ENCODE data around the gene HECTD1.

HECTD1 gene

DNA sequence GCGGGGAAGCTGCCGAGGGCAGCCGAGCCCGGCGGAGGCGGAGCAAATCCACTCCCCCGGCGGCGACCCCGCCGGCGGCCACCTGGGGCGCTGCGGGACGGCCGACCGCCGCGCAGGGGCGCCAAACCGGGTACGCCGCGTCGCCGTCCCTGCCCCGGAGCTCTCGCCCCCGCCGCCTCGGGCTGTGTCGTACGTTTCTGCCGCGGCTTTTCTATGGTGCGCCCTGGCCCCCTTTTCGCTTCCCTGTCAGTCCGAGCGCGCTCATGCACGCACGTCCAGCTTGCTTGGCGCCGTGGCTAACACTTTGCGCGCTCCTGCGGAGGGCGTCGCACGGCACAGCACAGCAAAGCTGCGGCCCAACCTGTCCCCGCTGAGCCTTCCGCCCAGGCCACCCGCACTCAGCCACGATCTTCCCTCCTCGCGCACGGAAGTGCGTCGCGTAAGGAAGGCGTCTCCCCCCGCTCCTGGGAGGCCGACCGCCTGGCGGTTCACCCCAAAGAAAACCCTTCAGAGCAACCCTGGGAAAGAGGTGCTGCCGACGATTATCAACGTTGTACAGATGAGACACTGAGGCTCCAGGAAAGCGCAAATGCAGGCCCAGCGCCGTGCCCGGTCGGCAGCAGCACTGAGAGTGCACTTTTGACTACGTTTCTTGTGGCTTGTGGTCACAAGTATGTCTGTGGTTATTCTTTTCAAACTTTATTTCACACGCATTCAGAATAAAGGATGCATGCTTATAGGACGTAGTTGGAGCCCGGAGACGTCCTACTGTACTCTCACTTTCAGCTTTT is at the start of gene HECTD1 (continued):
- TF ChIP-seq, protein P1, sequence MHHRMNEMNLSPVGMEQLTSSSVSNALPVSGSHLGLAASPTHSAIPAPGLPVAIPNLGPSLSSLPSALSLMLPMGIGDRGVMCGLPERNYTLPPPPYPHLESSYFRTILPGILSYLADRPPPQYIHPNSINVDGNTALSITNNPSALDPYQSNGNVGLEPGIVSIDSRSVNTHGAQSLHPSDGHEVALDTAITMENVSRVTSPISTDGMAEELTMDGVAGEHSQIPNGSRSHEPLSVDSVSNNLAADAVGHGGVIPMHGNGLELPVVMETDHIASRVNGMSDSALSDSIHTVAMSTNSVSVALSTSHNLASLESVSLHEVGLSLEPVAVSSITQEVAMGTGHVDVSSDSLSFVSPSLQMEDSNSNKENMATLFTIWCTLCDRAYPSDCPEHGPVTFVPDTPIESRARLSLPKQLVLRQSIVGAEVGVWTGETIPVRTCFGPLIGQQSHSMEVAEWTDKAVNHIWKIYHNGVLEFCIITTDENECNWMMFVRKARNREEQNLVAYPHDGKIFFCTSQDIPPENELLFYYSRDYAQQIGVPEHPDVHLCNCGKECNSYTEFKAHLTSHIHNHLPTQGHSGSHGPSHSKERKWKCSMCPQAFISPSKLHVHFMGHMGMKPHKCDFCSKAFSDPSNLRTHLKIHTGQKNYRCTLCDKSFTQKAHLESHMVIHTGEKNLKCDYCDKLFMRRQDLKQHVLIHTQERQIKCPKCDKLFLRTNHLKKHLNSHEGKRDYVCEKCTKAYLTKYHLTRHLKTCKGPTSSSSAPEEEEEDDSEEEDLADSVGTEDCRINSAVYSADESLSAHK (tag by site-specific recombination; IDR thresholded peaks at IDR 0.05): peak; percentile 39; the same call in 1 of the 2 replicates
- TF ChIP-seq, protein P2, sequence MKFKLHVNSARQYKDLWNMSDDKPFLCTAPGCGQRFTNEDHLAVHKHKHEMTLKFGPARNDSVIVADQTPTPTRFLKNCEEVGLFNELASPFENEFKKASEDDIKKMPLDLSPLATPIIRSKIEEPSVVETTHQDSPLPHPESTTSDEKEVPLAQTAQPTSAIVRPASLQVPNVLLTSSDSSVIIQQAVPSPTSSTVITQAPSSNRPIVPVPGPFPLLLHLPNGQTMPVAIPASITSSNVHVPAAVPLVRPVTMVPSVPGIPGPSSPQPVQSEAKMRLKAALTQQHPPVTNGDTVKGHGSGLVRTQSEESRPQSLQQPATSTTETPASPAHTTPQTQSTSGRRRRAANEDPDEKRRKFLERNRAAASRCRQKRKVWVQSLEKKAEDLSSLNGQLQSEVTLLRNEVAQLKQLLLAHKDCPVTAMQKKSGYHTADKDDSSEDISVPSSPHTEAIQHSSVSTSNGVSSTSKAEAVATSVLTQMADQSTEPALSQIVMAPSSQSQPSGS (tag by site-specific recombination; IDR thresholded peaks at IDR 0.05; ENCODE audit: low read depth): no peak
- TF ChIP-seq ZNF707 (tag by site-specific recombination; IDR thresholded peaks at IDR 0.05) (no peak), ZNF623 (tag by site-specific recombination; IDR thresholded peaks at IDR 0.05) (no peak)

DNA sequence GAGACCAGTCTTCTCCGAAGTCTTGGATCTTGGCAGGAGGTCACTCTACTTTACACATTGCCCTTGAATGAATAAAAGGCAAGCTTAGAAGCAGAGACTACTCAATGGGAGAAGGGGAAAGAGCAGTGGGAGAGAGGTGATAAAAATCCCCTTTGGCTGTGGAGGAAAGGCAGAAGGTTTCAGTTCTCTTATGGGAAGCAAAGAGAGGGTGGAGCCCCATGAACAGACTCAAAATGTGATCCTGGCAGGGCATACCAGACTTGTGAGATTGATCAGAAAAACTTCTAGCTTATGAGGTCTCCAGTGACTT is 49.6 kb upstream of the HECTD1 start:
- ChIA-PET POLR2A (no interaction called here), CTCF (interaction anchor here (0.5 kb wide), 1 partner anchor 405 kb away, joined by 4 read pairs; no protein-coding TSS in a partner anchor)
- Histone ChIP-seq H3K36me3 (ENCODE audit: control insufficient read depth in 2 of 2, insufficient read depth in 1 of 2, low read length in 2 of 2) (no peaks in the 10 kb centered on the region), H3K4me3 (ENCODE audit: low read depth, low read length) (no peak overlapping the region), H3K4me1 (ENCODE audit: control insufficient read depth, insufficient read depth, low read length) (0 out of 2 replicates have a peak, but pooled peaks cover 3% of the 10 kb centered on the region), H3K27ac (ENCODE audit: extremely low read depth, low read depth, low read length) (no peak overlapping the region), H3K9me3 (ENCODE audit: control insufficient read depth, insufficient read depth, low read depth, low read length) (no peaks in the 10 kb centered on the region)
- TF ChIP-seq SP2 (tag by site-specific recombination; IDR thresholded peaks at IDR 0.05) (no peak), ZNF548 (tag by site-specific recombination; IDR thresholded peaks at IDR 0.05) (no peak), ZNF10 (tag by site-specific recombination; IDR thresholded peaks at IDR 0.05) (no peak), ZNF521 (tag by site-specific recombination; IDR thresholded peaks at IDR 0.05) (no peak), ZNF707 (tag by site-specific recombination; IDR thresholded peaks at IDR 0.05) (no peak), ZNF350 (tag by site-specific recombination; IDR thresholded peaks at IDR 0.05) (no peak), ZNF239 (tag by site-specific recombination; IDR thresholded peaks at IDR 0.05) (no peak)
- TF ChIP-seq, protein P3, sequence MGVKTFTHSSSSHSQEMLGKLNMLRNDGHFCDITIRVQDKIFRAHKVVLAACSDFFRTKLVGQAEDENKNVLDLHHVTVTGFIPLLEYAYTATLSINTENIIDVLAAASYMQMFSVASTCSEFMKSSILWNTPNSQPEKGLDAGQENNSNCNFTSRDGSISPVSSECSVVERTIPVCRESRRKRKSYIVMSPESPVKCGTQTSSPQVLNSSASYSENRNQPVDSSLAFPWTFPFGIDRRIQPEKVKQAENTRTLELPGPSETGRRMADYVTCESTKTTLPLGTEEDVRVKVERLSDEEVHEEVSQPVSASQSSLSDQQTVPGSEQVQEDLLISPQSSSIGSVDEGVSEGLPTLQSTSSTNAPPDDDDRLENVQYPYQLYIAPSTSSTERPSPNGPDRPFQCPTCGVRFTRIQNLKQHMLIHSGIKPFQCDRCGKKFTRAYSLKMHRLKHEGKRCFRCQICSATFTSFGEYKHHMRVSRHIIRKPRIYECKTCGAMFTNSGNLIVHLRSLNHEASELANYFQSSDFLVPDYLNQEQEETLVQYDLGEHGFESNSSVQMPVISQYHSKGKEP (tag by site-specific recombination; IDR thresholded peaks at IDR 0.05): no peak
- TF ChIP-seq, protein P4, sequence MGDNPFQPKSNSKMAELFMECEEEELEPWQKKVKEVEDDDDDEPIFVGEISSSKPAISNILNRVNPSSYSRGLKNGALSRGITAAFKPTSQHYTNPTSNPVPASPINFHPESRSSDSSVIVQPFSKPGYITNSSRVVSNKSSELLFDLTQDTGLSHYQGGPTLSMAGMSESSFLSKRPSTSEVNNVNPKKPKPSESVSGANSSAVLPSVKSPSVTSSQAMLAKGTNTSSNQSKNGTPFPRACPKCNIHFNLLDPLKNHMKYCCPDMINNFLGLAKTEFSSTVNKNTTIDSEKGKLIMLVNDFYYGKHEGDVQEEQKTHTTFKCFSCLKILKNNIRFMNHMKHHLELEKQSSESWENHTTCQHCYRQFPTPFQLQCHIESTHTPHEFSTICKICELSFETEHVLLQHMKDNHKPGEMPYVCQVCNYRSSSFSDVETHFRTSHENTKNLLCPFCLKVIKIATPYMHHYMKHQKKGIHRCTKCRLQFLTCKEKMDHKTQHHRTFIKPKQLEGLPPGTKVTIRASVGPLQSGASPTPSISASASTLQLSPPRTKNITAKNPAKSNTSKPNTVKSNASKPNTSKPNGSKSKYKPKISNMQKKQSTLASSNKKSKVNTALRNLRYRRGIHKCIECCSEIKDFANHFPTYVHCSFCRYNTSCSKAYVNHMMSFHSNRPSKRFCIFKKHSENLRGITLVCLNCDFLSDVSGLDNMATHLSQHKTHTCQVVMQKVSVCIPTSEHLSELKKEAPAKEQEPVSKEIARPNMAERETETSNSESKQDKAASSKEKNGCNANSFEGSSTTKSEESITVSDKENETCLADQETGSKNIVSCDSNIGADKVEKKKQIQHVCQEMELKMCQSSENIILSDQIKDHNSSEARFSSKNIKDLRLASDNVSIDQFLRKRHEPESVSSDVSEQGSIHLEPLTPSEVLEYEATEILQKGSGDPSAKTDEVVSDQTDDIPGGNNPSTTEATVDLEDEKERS (tag by site-specific recombination; IDR thresholded peaks at IDR 0.05): no peak
- TF ChIP-seq, protein P5, sequence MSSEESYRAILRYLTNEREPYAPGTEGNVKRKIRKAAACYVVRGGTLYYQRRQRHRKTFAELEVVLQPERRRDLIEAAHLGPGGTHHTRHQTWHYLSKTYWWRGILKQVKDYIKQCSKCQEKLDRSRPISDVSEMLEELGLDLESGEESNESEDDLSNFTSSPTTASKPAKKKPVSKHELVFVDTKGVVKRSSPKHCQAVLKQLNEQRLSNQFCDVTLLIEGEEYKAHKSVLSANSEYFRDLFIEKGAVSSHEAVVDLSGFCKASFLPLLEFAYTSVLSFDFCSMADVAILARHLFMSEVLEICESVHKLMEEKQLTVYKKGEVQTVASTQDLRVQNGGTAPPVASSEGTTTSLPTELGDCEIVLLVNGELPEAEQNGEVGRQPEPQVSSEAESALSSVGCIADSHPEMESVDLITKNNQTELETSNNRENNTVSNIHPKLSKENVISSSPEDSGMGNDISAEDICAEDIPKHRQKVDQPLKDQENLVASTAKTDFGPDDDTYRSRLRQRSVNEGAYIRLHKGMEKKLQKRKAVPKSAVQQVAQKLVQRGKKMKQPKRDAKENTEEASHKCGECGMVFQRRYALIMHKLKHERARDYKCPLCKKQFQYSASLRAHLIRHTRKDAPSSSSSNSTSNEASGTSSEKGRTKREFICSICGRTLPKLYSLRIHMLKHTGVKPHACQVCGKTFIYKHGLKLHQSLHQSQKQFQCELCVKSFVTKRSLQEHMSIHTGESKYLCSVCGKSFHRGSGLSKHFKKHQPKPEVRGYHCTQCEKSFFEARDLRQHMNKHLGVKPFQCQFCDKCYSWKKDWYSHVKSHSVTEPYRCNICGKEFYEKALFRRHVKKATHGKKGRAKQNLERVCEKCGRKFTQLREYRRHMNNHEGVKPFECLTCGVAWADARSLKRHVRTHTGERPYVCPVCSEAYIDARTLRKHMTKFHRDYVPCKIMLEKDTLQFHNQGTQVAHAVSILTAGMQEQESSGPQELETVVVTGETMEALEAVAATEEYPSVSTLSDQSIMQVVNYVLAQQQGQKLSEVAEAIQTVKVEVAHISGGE (tag by site-specific recombination; conservative IDR thresholded peaks at IDR 0.05; ENCODE audit: low read depth): no peak
- TF ChIP-seq, protein P6, sequence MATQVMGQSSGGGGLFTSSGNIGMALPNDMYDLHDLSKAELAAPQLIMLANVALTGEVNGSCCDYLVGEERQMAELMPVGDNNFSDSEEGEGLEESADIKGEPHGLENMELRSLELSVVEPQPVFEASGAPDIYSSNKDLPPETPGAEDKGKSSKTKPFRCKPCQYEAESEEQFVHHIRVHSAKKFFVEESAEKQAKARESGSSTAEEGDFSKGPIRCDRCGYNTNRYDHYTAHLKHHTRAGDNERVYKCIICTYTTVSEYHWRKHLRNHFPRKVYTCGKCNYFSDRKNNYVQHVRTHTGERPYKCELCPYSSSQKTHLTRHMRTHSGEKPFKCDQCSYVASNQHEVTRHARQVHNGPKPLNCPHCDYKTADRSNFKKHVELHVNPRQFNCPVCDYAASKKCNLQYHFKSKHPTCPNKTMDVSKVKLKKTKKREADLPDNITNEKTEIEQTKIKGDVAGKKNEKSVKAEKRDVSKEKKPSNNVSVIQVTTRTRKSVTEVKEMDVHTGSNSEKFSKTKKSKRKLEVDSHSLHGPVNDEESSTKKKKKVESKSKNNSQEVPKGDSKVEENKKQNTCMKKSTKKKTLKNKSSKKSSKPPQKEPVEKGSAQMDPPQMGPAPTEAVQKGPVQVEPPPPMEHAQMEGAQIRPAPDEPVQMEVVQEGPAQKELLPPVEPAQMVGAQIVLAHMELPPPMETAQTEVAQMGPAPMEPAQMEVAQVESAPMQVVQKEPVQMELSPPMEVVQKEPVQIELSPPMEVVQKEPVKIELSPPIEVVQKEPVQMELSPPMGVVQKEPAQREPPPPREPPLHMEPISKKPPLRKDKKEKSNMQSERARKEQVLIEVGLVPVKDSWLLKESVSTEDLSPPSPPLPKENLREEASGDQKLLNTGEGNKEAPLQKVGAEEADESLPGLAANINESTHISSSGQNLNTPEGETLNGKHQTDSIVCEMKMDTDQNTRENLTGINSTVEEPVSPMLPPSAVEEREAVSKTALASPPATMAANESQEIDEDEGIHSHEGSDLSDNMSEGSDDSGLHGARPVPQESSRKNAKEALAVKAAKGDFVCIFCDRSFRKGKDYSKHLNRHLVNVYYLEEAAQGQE (tag by site-specific recombination; IDR thresholded peaks at IDR 0.05): no peak
- TF ChIP-seq, protein P1 (tag by site-specific recombination; IDR thresholded peaks at IDR 0.05): no peak
